SK-N-SH treated with all-trans-retinoic acid at 6 μM for 48 hours (cell line): ENCODE measurements around the gene ADRA1B.

Experiments
- ATAC-seq: fragments of 200-7000 bp; cut with Tn5 transposase; 3 replicates; pipeline ENCODE4 v1.9.1; 2020; ENCODE audit warnings: mild to moderate bottlenecking, moderate library complexity
- ARNTL ChIP-seq: fragments of 450-650 bp; formaldehyde crosslinking; IDR thresholded peaks from 2 replicates; pipeline ENCODE4 v1.5.0; 2020; ENCODE audit warnings: low read depth, mild to moderate bottlenecking, moderate library complexity, borderline replicate concordance
- BACH2 ChIP-seq: fragments of 250-450 bp; sonication (Bioruptor Pico); IDR thresholded peaks from 2 replicates; pipeline ENCODE4 v1.9.0; 2021; ENCODE audit warnings: mild to moderate bottlenecking, borderline replicate concordance
- CSDC2 ChIP-seq: fragments of 250-450 bp; sonication (Bioruptor Pico); IDR thresholded peaks from 2 replicates; pipeline ENCODE4 v1.5.0; 2020; ENCODE audit warnings: mild to moderate bottlenecking, moderate library complexity
- CSRNP3 ChIP-seq: fragments of 250-450 bp; sonication (Bioruptor Pico); IDR thresholded peaks from 2 replicates; pipeline ENCODE4 v1.5.1; 2021; ENCODE audit warnings: mild to moderate bottlenecking, moderate library complexity
- ESRRG ChIP-seq: fragments of 250-450 bp; sonication (Bioruptor Pico); IDR thresholded peaks from 2 replicates; pipeline ENCODE4 v1.6.1; 2021; ENCODE audit warnings: mild to moderate bottlenecking
- GLIS3 ChIP-seq: fragments of 250-450 bp; sonication (Bioruptor Pico); IDR thresholded peaks from 2 replicates; pipeline ENCODE4 v1.5.0; 2020; ENCODE audit warnings: mild to moderate bottlenecking, moderate library complexity
- ISL1 ChIP-seq: fragments of 250-450 bp; sonication (Bioruptor Pico); IDR thresholded peaks from 2 replicates; pipeline ENCODE4 v2.1.2; 2022; ENCODE audit warnings: mild to moderate bottlenecking, moderate library complexity
- OSR1 ChIP-seq: fragments of 250-450 bp; sonication (Bioruptor Pico); IDR thresholded peaks from 2 replicates; pipeline ENCODE4 v1.8.0; 2022; ENCODE audit warnings: moderate library complexity, mild to moderate bottlenecking, inconsistent platforms
- POU6F1 ChIP-seq: fragments of 250-450 bp; sonication (Bioruptor Pico); IDR thresholded peaks from 2 replicates; pipeline ENCODE4 v1.8.0; 2021; ENCODE audit warnings: low read depth, mild to moderate bottlenecking, moderate library complexity, borderline replicate concordance
- PPARA ChIP-seq: fragments of 250-450 bp; sonication (Bioruptor Pico); IDR thresholded peaks from 2 replicates; pipeline ENCODE4 v1.5.0; 2020; ENCODE audit warnings: mild to moderate bottlenecking, borderline replicate concordance
- TCF4 ChIP-seq: fragments of 250-450 bp; sonication (Bioruptor Pico); IDR thresholded peaks from 2 replicates; pipeline ENCODE4 v1.8.0; 2021; ENCODE audit warnings: mild to moderate bottlenecking, moderate library complexity, borderline replicate concordance
- TOX ChIP-seq: fragments of 250-450 bp; sonication (Bioruptor Pico); IDR thresholded peaks from 2 replicates; pipeline ENCODE4 v1.8.0; 2021; ENCODE audit warnings: mild to moderate bottlenecking, moderate library complexity, borderline replicate concordance
- ZC3H10 ChIP-seq: fragments of 250-450 bp; sonication (Bioruptor Pico); IDR thresholded peaks from 2 replicates; pipeline ENCODE4 v1.5.1; 2021; ENCODE audit warnings: mild to moderate bottlenecking, moderate library complexity
- ZFP30 ChIP-seq: fragments of 450-650 bp; formaldehyde crosslinking; IDR thresholded peaks from 2 replicates; pipeline ENCODE4 v1.5.0; 2022; ENCODE audit warnings: mild to moderate bottlenecking, moderate library complexity
- ZNF565 ChIP-seq: fragments of 450-650 bp; formaldehyde crosslinking; conservative IDR thresholded peaks from 2 replicates; pipeline ENCODE4 v1.5.0; 2020; ENCODE audit warnings: low read depth, mild to moderate bottlenecking, moderate library complexity
- ZNF70 ChIP-seq: fragments of 450-650 bp; formaldehyde crosslinking; IDR thresholded peaks from 2 replicates; pipeline ENCODE4 v1.5.0; 2020; ENCODE audit warnings: mild to moderate bottlenecking, moderate library complexity
- ZNF8 ChIP-seq: fragments of 450-650 bp; formaldehyde crosslinking; IDR thresholded peaks from 2 replicates; pipeline ENCODE4 v1.5.0; 2020; ENCODE audit warnings: mild to moderate bottlenecking, moderate library complexity
- TF ChIP-seq, protein P1 (sequence below): fragments of 250-450 bp; sonication (Bioruptor Pico); IDR thresholded peaks from 2 replicates; pipeline ENCODE4 v1.5.0; 2020; ENCODE audit warnings: mild to moderate bottlenecking, moderate library complexity
- TF ChIP-seq, protein P2 (sequence below): fragments of 250-450 bp; sonication (Bioruptor Pico); IDR thresholded peaks from 2 replicates; pipeline ENCODE4 v1.5.1; 2020; ENCODE audit warnings: low read depth, mild to moderate bottlenecking, moderate library complexity
- TF ChIP-seq, protein P3 (sequence below): fragments of 250-450 bp; sonication (Bioruptor Pico); IDR thresholded peaks from 2 replicates; pipeline ENCODE4 v1.8.0; 2020; ENCODE audit warnings: mild to moderate bottlenecking, moderate library complexity, borderline replicate concordance

ADRA1B gene

DNA sequence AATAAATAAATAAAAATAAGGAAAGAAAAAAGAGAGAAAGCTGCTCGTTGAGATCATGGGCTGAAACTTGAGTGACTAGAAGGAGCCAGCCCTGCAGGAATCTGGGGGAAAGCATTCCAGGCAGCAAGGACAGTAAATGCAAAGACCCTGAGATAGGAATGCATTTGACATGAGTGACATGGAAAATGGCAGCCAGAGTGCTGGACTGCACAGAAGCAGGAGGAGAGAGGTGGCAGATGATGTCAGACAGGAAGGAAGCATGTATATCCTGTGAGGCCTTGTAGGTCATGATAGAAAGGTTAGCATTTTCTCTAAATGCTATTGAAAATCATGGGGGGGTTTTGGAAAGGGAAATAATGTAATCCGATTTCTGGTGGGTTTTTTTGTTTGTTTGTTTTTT, 29.1 kb downstream of the ADRA1B start:
- ATAC-seq: no peak
- no peak for TF ChIP-seq ZFP30 (CRISPR knock-in tag)

- no peak for TF ChIP-seq ARNTL (CRISPR knock-in tag)
- no peak for TF ChIP-seq ZFP30 (CRISPR knock-in tag)
- no peak for TF ChIP-seq GLIS3 (CRISPR knock-in tag)
- TF ChIP-seq ZNF8: no peak
- TF ChIP-seq OSR1 (CRISPR knock-in tag): no peak
- no peak for TF ChIP-seq ESRRG
- TF ChIP-seq, protein P1, sequence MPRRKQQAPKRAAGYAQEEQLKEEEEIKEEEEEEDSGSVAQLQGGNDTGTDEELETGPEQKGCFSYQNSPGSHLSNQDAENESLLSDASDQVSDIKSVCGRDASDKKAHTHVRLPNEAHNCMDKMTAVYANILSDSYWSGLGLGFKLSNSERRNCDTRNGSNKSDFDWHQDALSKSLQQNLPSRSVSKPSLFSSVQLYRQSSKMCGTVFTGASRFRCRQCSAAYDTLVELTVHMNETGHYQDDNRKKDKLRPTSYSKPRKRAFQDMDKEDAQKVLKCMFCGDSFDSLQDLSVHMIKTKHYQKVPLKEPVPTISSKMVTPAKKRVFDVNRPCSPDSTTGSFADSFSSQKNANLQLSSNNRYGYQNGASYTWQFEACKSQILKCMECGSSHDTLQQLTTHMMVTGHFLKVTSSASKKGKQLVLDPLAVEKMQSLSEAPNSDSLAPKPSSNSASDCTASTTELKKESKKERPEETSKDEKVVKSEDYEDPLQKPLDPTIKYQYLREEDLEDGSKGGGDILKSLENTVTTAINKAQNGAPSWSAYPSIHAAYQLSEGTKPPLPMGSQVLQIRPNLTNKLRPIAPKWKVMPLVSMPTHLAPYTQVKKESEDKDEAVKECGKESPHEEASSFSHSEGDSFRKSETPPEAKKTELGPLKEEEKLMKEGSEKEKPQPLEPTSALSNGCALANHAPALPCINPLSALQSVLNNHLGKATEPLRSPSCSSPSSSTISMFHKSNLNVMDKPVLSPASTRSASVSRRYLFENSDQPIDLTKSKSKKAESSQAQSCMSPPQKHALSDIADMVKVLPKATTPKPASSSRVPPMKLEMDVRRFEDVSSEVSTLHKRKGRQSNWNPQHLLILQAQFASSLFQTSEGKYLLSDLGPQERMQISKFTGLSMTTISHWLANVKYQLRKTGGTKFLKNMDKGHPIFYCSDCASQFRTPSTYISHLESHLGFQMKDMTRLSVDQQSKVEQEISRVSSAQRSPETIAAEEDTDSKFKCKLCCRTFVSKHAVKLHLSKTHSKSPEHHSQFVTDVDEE (CRISPR knock-in tag): no peak
- TF ChIP-seq CSRNP3 (CRISPR knock-in tag): no peak
Measured at GRCh38 chr5:159947708-159948358, 31.6 kb downstream of the ADRA1B start.

GRCh38 chr5:159951387-159951786, 35.1 kb downstream of the ADRA1B start:
- ATAC-seq: peak; percentile 98

More at GRCh38 chr5:159947708-159948358, 31.6 kb downstream of the ADRA1B start:
- ATAC-seq: peak; percentile 35

More at GRCh38 chr5:159951387-159951786, 35.1 kb downstream of the ADRA1B start:
- TF ChIP-seq, protein P2, sequence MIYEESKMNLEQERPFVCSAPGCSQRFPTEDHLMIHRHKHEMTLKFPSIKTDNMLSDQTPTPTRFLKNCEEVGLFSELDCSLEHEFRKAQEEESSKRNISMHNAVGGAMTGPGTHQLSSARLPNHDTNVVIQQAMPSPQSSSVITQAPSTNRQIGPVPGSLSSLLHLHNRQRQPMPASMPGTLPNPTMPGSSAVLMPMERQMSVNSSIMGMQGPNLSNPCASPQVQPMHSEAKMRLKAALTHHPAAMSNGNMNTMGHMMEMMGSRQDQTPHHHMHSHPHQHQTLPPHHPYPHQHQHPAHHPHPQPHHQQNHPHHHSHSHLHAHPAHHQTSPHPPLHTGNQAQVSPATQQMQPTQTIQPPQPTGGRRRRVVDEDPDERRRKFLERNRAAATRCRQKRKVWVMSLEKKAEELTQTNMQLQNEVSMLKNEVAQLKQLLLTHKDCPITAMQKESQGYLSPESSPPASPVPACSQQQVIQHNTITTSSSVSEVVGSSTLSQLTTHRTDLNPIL (CRISPR knock-in tag): no peak
- TF ChIP-seq ZC3H10 (no peak), PPARA (CRISPR knock-in tag) (no peak), TOX (no peak), ZNF8 (no peak), POU6F1 (CRISPR knock-in tag) (no peak), OSR1 (CRISPR knock-in tag) (no peak), ZNF565 (CRISPR knock-in tag) (no peak), ESRRG (no peak), TCF4 (CRISPR knock-in tag) (no peak), GLIS3 (CRISPR knock-in tag) (no peak), CSRNP3 (CRISPR knock-in tag) (no peak), ISL1 (CRISPR knock-in tag) (no peak), CSDC2 (CRISPR knock-in tag) (no peak), ZNF70 (CRISPR knock-in tag) (no peak), ARNTL (CRISPR knock-in tag) (no peak), BACH2 (CRISPR knock-in tag) (no peak)
- TF ChIP-seq, protein P1 (CRISPR knock-in tag): no peak
- TF ChIP-seq, protein P3, sequence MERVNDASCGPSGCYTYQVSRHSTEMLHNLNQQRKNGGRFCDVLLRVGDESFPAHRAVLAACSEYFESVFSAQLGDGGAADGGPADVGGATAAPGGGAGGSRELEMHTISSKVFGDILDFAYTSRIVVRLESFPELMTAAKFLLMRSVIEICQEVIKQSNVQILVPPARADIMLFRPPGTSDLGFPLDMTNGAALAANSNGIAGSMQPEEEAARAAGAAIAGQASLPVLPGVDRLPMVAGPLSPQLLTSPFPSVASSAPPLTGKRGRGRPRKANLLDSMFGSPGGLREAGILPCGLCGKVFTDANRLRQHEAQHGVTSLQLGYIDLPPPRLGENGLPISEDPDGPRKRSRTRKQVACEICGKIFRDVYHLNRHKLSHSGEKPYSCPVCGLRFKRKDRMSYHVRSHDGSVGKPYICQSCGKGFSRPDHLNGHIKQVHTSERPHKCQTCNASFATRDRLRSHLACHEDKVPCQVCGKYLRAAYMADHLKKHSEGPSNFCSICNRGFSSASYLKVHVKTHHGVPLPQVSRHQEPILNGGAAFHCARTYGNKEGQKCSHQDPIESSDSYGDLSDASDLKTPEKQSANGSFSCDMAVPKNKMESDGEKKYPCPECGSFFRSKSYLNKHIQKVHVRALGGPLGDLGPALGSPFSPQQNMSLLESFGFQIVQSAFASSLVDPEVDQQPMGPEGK (CRISPR knock-in tag): no peak
